Measurements from ENCODE around the gene TMEM203.

TMEM203 gene

DNA sequence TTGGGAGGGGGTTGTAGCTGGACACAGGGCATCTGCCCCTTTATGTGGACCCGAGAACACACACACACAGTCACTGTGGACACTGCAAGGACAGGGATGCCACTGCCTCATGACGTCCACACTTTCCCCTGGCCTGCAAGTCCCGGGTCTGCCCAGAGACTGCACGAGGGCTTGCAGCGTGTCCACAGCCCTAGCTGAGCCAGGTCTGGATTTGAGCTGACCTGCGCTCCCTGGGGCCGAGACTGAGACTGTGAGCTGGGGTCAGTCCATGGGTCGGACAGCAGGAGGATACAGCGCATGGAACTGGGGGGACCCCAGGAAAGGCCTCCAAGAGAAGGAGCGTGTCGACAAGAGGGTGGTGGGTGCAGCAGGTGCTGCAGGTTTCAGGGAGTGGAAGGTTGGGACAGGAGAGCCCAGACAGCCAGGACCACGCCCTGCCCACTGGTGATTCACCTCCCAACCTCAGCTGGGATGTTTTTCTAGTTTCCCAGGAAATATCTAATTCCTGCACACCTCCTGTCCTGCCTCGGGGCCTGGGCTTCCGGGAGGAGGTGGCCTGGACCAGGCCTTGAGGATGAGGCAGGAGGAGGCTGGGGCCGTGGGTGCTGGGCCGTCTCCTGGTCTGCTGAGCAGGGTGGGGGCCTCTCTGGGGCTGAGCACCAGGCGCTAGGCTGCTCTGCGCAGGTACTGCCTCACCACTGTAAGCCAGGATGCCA is 21.0 kb upstream of the TMEM203 start:
- DNase-seq (ENCODE audit: extremely low read depth, insufficient read length): no peak
- no peak overlapping the region for H3K4me3 ChIP-seq (replicated peaks; ENCODE audit: low read depth, low read length)
- no peaks in the 10 kb centered on the region for H3K36me3 ChIP-seq (ENCODE audit: control insufficient read depth, insufficient read depth, low read length)
- TF ChIP-seq, protein P1, sequence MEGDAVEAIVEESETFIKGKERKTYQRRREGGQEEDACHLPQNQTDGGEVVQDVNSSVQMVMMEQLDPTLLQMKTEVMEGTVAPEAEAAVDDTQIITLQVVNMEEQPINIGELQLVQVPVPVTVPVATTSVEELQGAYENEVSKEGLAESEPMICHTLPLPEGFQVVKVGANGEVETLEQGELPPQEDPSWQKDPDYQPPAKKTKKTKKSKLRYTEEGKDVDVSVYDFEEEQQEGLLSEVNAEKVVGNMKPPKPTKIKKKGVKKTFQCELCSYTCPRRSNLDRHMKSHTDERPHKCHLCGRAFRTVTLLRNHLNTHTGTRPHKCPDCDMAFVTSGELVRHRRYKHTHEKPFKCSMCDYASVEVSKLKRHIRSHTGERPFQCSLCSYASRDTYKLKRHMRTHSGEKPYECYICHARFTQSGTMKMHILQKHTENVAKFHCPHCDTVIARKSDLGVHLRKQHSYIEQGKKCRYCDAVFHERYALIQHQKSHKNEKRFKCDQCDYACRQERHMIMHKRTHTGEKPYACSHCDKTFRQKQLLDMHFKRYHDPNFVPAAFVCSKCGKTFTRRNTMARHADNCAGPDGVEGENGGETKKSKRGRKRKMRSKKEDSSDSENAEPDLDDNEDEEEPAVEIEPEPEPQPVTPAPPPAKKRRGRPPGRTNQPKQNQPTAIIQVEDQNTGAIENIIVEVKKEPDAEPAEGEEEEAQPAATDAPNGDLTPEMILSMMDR (IDR thresholded peaks at IDR 0.05; ENCODE audit: insufficient read depth, low read length, poor library complexity, severe bottlenecking): no peak
- H3K27me3 ChIP-seq (replicated peaks; ENCODE audit: control insufficient read depth, insufficient read depth, low read length): no peaks in the 10 kb centered on the region; the same call in 1 of the 2 replicates

DNA sequence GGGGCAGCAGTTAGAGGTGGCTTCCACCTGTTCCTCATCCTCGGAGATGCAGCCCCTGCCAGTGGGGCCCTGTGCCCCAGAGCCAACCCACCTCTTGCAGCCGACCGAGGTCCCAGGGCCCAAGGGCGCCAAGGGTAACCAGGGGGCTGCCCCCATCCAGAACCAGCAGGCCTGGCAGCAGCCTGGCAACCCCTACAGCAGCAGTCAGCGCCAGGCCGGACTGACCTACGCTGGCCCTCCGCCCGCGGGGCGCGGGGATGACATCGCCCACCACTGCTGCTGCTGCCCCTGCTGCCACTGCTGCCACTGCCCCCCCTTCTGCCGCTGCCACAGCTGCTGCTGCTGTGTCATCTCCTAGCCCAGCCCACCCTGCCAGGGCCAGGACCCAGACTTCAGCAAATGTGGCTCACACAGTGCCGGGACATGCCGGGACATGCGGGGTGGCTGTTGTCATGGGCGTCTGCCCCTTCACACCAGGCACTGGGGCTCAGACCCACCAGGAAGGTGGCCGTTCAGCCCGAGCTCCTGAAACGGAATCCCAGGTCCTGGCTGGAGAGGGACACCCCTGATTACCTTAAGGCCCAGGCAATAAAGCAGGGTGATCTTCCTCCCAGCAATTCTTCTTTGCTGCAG is 20.4 kb upstream of the TMEM203 start:
- no peak overlapping the region for H3K4me3 ChIP-seq (replicated peaks; ENCODE audit: low read depth, low read length)
- no peaks in the 10 kb centered on the region; the same call in 1 of the 2 replicates for H3K27me3 ChIP-seq (replicated peaks; ENCODE audit: control insufficient read depth, insufficient read depth, low read length)
- H3K36me3 ChIP-seq (ENCODE audit: control insufficient read depth, insufficient read depth, low read length): no peaks in the 10 kb centered on the region
- TF ChIP-seq, protein P1 (IDR thresholded peaks at IDR 0.05; ENCODE audit: insufficient read depth, low read length, poor library complexity, severe bottlenecking): no peak
- DNase-seq (ENCODE audit: extremely low read depth, insufficient read length): no peak

DNA sequence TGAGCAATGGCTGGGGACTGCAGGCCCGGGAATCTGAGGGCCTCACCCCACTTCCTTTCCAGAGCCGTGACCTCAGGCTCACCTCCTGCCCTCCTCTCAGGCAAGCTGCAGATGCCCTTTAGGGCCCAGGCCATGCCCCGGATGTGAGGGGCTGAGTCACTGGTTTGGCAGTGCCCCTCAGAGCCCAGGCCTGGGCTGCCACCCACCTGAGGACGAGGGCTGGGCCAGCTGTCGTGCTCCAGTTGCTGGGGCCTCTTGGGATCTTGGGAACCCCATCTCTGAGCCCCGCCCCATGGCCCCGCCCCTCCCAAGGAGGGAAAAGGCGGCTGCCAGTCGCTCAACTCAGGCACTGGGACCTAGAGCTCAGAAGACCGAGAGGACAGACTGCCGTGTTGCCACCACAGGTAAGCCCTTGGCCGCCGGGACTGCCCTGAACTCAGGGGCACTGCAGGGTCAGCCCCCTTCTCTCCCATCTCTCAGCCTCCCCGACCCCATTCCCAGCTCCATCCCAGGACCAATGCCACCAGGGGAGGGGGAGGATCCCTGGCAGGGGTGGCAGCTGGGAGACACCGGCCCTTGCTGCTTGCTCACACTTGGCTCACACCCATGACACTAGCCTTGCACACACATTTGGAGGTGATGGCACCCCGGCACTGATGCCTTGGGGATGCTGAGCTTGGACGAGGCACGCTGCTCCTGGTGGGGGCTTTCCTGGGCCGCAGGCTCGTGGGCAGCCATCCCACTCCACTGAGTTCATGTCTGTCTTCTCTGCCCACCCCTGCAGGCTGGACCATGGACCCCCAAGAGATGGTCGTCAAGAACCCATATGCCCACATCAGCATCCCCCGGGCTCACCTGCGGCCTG is 19.6 kb upstream of the TMEM203 start, which contains the start of gene CYSRT1:
CYSRT1 (plus strand) TSS at position 345 of the 865 bp plus-strand sequence; CDS start at position 793, 448 bp downstream.
- H3K36me3 ChIP-seq (ENCODE audit: control insufficient read depth, insufficient read depth, low read length): no peaks in the 10 kb centered on the region
- TF ChIP-seq, protein P1 (IDR thresholded peaks at IDR 0.05; ENCODE audit: insufficient read depth, low read length, poor library complexity, severe bottlenecking): no peak
- no peak for DNase-seq (ENCODE audit: extremely low read depth, insufficient read length)
- H3K4me3 ChIP-seq (replicated peaks; ENCODE audit: low read depth, low read length): peak within 1 kb of the TSS; percentile 84
- H3K27me3 ChIP-seq (replicated peaks; ENCODE audit: control insufficient read depth, insufficient read depth, low read length): no peaks in the 10 kb centered on the region; the same call in 1 of the 2 replicates

DNA sequence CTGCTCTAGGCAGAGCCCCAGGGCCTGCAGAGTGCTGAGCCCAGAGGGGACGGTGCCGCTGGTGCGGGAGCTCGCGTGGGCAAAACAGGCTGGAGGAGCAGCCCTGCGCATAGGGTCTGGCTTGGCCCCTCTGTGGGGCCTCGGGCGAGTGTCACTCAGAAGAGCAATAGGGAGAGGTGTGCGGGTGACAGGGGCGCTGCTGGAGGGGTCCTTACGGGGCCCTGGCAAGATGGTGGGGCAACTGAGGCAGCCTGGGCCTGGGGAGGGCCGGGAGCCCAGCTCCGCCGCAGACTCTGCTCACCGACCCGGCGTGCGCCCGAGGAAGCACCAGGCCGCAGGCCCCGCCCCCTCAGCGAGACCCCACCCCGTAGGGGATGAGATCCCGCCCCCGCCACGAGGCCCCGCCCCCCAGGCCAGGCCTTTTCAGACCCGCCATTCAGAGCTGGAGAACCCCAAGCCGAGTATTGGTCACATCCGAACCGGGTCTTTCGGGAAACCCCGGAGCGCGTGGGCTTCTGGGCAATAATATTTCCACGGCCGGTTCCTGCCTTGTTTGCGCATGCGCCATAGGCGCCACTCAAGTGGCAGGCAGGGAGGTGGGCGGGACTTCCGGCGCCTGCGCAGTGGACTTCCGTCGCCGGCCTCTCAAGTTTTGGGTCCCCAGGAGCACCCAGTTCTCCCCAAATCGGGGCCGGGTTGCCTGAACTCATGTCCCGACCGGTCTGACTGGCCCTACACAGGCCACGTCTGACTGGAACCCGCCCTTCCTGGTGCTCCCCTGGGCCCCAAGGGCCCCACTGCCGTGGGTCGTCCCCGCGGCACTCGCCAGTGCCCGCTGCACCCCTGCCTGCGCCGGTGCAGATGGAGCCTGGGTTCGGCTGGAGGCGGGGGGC is 17.9 kb upstream of the TMEM203 start:
- H3K36me3 ChIP-seq (ENCODE audit: control insufficient read depth, insufficient read depth, low read length): no peaks in the 10 kb centered on the region; the same call in 1 of the 2 replicates
- peak overlapping the region; percentile 84 for H3K4me3 ChIP-seq (replicated peaks; ENCODE audit: low read depth, low read length)
- TF ChIP-seq, protein P1 (IDR thresholded peaks at IDR 0.05; ENCODE audit: insufficient read depth, low read length, poor library complexity, severe bottlenecking): no peak
- H3K27me3 ChIP-seq (replicated peaks; ENCODE audit: control insufficient read depth, insufficient read depth, low read length): no peaks in the 10 kb centered on the region
- peak; percentile 96 for DNase-seq (ENCODE audit: extremely low read depth, insufficient read length)
